ENCODE measurements around the gene SCN9A.

DNA sequence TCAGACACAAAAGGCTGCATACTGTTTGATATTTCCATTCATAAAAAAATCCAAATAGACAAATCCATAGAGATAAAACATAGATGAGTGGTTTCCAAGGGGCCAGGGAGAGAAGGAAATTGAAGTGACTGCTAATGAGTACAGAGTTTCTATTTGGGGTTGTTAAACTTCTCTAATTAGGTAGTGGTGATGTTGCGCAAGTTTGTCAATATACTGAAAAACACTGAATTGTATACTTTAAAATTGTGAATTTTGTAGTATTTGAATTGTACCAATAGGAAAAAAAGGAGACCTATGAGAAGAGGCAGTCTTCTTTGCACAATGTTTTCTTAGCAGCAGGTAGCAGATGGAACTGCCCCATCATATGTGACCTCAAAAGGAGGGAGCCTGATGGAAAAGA, 71.1 kb downstream of the SCN9A start:
- TF ChIP-seq POLR2A (IDR thresholded peaks at IDR 0.05) (no peak), EP300 (IDR thresholded peaks at IDR 0.05) (no peak)

Data from upper lobe of left lung (tissue), 4 donors.